H9 (cell line): ENCODE results near the gene OSM. TPM values are rescaled to one million over a fixed set of nuclear protein-coding genes. Genes with fewer than 3 reads are reported as not detected.
"Not testable (repeated sequence)": the region's sequence is repeated elsewhere in the genome, so short reads cannot be mapped to it uniquely, and the experiment has no call there.

ENCODE experiments used
- DNase-seq: peaks from one replicate; pipeline ENCODE4 v3.0.0-alpha.2; 2017
- H2AFZ ChIP-seq: one replicate; pipeline ENCODE4 v1.6.1; 2013; ENCODE audit warnings: mild to moderate bottlenecking, low read length, control low read depth, moderate library complexity
- H2AK5ac ChIP-seq: 2 replicates; pipeline ENCODE4 v1.6.1; 2013; ENCODE audit warnings: low read length, control low read depth, mixed read lengths; ENCODE audit not compliant: insufficient read length
- H2BK120ac ChIP-seq: one replicate; pipeline ENCODE4 v1.6.1; 2013; ENCODE audit warnings: low read depth, mild to moderate bottlenecking, low read length, control low read depth, inconsistent platforms; ENCODE audit not compliant: poor library complexity, severe bottlenecking
- H2BK12ac ChIP-seq: 2 replicates; pipeline ENCODE4 v1.6.1; 2013; ENCODE audit warnings: low read length, control low read depth, mixed read lengths, low read depth; ENCODE audit not compliant: insufficient read length
- H2BK15ac ChIP-seq: 2 replicates; pipeline ENCODE4 v1.6.1; 2013; ENCODE audit warnings: low read depth, low read length, control low read depth
- H2BK20ac ChIP-seq: one replicate; pipeline ENCODE4 v1.6.1; 2013; ENCODE audit warnings: low read depth, mild to moderate bottlenecking, low read length, control low read depth, inconsistent platforms; ENCODE audit not compliant: poor library complexity, severe bottlenecking
- H2BK5ac ChIP-seq: 2 replicates; pipeline ENCODE4 v1.6.1; 2013; ENCODE audit warnings: low read length, control low read depth, mixed read lengths; ENCODE audit not compliant: insufficient read length
- H3K14ac ChIP-seq: 2 replicates; pipeline ENCODE4 v1.6.1; 2013; ENCODE audit warnings: low read length, control low read depth; ENCODE audit not compliant: insufficient read depth
- H3K18ac ChIP-seq: 2 replicates; pipeline ENCODE4 v1.6.1; 2013; ENCODE audit warnings: low read depth, mild to moderate bottlenecking, mixed read lengths, low read length, control low read depth; ENCODE audit not compliant: insufficient read length
- H3K23ac ChIP-seq: 2 replicates; pipeline ENCODE4 v1.6.1; 2013; ENCODE audit warnings: low read length, control low read depth, mixed read lengths, low read depth; ENCODE audit not compliant: insufficient read length
- H3K23me2 ChIP-seq: 2 replicates; pipeline ENCODE4 v1.6.1; 2013; ENCODE audit warnings: low read depth, mild to moderate bottlenecking, mixed read lengths, low read length, control low read depth; ENCODE audit not compliant: insufficient read length, poor library complexity, severe bottlenecking
- H3K27ac ChIP-seq: 2 replicates; pipeline ENCODE4 v1.5.1; 2013; ENCODE audit warnings: low read length, control low read depth, mixed read lengths, low read depth; ENCODE audit not compliant: insufficient read length
- H3K27me3 ChIP-seq: 2 replicates; pipeline ENCODE4 v1.6.1; 2013; ENCODE audit warnings: low read length, control low read depth, inconsistent platforms; ENCODE audit not compliant: insufficient read depth
- H3K4ac ChIP-seq: 2 replicates; pipeline ENCODE4 v1.6.1; 2013; ENCODE audit warnings: low read depth, mild to moderate bottlenecking, control low read depth, inconsistent platforms, low read length, moderate library complexity
- H3K4me1 ChIP-seq: 2 replicates; pipeline ENCODE4 v1.6.1; 2013; ENCODE audit warnings: low read length, control low read depth, inconsistent platforms; ENCODE audit not compliant: insufficient read depth
- H3K4me2 ChIP-seq: 2 replicates; pipeline ENCODE4 v1.6.1; 2013; ENCODE audit warnings: low read length, control low read depth, mixed read lengths; ENCODE audit not compliant: insufficient read length, insufficient read depth
- H3K56ac ChIP-seq: 2 replicates; pipeline ENCODE4 v1.6.1; 2013; ENCODE audit warnings: low read depth, mild to moderate bottlenecking, mixed read lengths, low read length, control low read depth; ENCODE audit not compliant: insufficient read length
- H3K79me1 ChIP-seq: 2 replicates; pipeline ENCODE4 v1.6.1; 2013; ENCODE audit warnings: low read depth, mild to moderate bottlenecking, moderate library complexity, low read length, control low read depth, inconsistent platforms; ENCODE audit not compliant: insufficient read depth, poor library complexity, severe bottlenecking
- H3K79me2 ChIP-seq: 2 replicates; pipeline ENCODE4 v1.6.1; 2013; ENCODE audit warnings: low read length, control low read depth, inconsistent platforms; ENCODE audit not compliant: insufficient read depth
- H3K9ac ChIP-seq: 2 replicates; pipeline ENCODE4 v1.6.1; 2013; ENCODE audit warnings: low read length, control low read depth, mixed read lengths; ENCODE audit not compliant: insufficient read length; ENCODE audit errors: extremely low read depth
- H3K9me3 ChIP-seq: one replicate; pipeline ENCODE4 v1.6.1; 2013; ENCODE audit warnings: low read depth, low read length, inconsistent platforms; ENCODE audit not compliant: control insufficient read depth
- H3T11ph ChIP-seq: one replicate; pipeline ENCODE4 v1.6.1; 2013; ENCODE audit warnings: mild to moderate bottlenecking, low read length, control low read depth, inconsistent platforms
- H4K20me1 ChIP-seq: one replicate; pipeline ENCODE4 v1.6.1; 2013; ENCODE audit not compliant: control insufficient read depth, insufficient read length, insufficient read depth
- H4K5ac ChIP-seq: 2 replicates; pipeline ENCODE4 v1.6.1; 2013; ENCODE audit warnings: low read depth, mild to moderate bottlenecking, mixed read lengths, low read length, control low read depth; ENCODE audit not compliant: insufficient read length
- H4K8ac ChIP-seq: replicated peaks from 2 replicates; pipeline ENCODE4 v1.6.1; 2013; ENCODE audit warnings: low read length, control low read depth, mixed read lengths, low read depth; ENCODE audit not compliant: insufficient read length
- H4K91ac ChIP-seq: 2 replicates; pipeline ENCODE4 v1.6.1; 2013; ENCODE audit warnings: low read depth, mild to moderate bottlenecking, moderate library complexity, mixed read lengths, low read length, control low read depth; ENCODE audit not compliant: insufficient read length
- H3K27ac Mint-ChIP-seq, 3 experiments: 2 replicates in 2 of 3; 3 replicates in 1 of 3; pipeline ENCODE4 v1.8.0; 2020 to 2021; ENCODE audit warnings: mixed read lengths in 3 of 3, mild to moderate bottlenecking in 1 of 3, moderate library complexity in 1 of 3
- H3K27me3 Mint-ChIP-seq: 2 replicates; pipeline ENCODE4 v1.8.0; 2021; ENCODE audit warnings: low read depth, mild to moderate bottlenecking, moderate library complexity, mixed read lengths
- H3K36me3 Mint-ChIP-seq, 3 experiments: 2 replicates in 2 of 3; 3 replicates in 1 of 3; pipeline ENCODE4 v1.8.0; 2020 to 2021; ENCODE audit warnings: low read depth in 3 of 3, mixed read lengths in 3 of 3; ENCODE audit not compliant: insufficient read depth in 1 of 3
- H3K4me1 Mint-ChIP-seq, 2 experiments: 2 replicates each; pipeline ENCODE4 v1.8.0; 2020; ENCODE audit warnings: mixed read lengths in 2 of 2
- H3K4me3 Mint-ChIP-seq, 2 experiments: 2 replicates in 1 of 2; 3 replicates in 1 of 2; pipeline ENCODE4 v1.8.0; 2020 to 2021; ENCODE audit warnings: mild to moderate bottlenecking in 2 of 2, mixed read lengths in 2 of 2, moderate library complexity in 1 of 2
- H3K9me3 Mint-ChIP-seq, 2 experiments: 2 replicates in 1 of 2; 3 replicates in 1 of 2; pipeline ENCODE4 v1.8.0; 2020; ENCODE audit warnings: mild to moderate bottlenecking in 2 of 2, mixed read lengths in 2 of 2, moderate library complexity in 1 of 2
- CTCF ChIP-seq: fragments of 200-600 bp; sonication (generic); conservative IDR thresholded peaks from 3 replicates; pipeline ENCODE4 v1.8.0; 2021; ENCODE audit warnings: antibody characterized with exemption, mild to moderate bottlenecking
- WGBS: extraction: QIAGEN DNeasy Blood & Tissue Kit; methylation state at CpG from one replicate; pipeline ENCODE4 v1.1.7; 2013; ENCODE audit warnings: missing lambda C conversion rate, low lambda C conversion rate, mixed read lengths; ENCODE audit not compliant: insufficient read length; ENCODE audit errors: extremely low coverage; 5-methylcytosine and 5-hydroxymethylcytosine counted together
- total RNA-seq: library from RNA; stranded (reverse); gene quantifications from 2 replicates; pipeline ENCODE4 v1.2.1, GENCODE V29; 2021

OSM gene
- total RNA-seq, 1 experiment from 2014 or later, result not detected

DNA sequence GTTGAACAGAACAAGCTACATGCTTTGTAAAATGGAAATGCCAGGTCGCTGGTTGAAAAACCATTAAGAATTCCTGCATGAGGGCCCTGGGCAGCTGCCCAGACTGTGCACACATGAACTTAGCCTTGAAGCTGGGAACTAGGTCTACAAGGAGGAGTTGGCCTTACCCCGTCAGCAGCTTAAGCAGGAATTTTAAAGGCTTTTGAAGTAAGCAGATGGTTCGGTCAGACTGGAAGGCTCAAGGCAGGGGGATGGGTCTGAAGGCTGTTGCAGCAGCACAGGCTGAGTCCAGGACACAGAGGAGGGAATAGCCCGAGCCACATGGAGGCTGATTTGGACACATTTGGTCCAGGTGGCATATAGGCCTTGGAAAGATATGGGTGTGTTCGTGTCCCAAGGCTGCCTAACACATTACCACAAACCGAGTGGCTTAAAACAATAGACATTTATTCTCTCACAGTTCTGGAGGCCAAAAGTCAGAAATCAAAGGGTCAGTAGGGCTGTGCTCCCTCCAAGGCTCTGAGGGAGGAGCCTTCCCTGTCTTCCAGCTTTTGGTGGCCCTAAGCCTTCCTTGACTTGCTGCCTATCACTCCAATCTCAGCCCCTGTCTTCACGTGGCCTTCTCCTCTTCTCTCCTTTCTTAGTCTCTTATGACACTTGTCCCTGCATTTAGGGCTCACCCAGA, 31.7 kb downstream of the OSM start:
- H3K23me2 ChIP-seq, result no peaks in the 10 kb centered on the region
- no peak overlapping the region for H3K9ac ChIP-seq
- Mint-ChIP-seq H3K9me3 (peaks cover 0 to 2% of the 10 kb centered on the region in 2 experiments; a peak in 1 of 5 replicates), H3K27ac (no peak overlapping the region; a peak in 1 of 7 replicates), H3K36me3 (no peaks in the 10 kb centered on the region), H3K4me3 (no peak overlapping the region), H3K4me1 (peaks cover 47 to 57% of the 10 kb centered on the region in 2 experiments), H3K27me3 (peaks cover 13% of the 10 kb centered on the region)
- H3K18ac ChIP-seq, result peak overlapping the region; percentile 30
- no peak overlapping the region for H2BK120ac ChIP-seq
- H3K9me3 ChIP-seq, result no peaks in the 10 kb centered on the region
- no CpG with 5 or more reads among the region's 7 CpGs for WGBS
- no peak overlapping the region for H3K4me2 ChIP-seq
- no peaks in the 10 kb centered on the region for H4K20me1 ChIP-seq
- DNase-seq, result no peak
- H3T11ph ChIP-seq, result no peak overlapping the region
- H3K4me1 ChIP-seq, result peaks cover 12% of the 10 kb centered on the region
- H2AFZ ChIP-seq, result no peak overlapping the region
- H2BK12ac ChIP-seq, result no peak overlapping the region
- H2BK20ac ChIP-seq, result no peak overlapping the region
- H3K23ac ChIP-seq, result no peak overlapping the region
- no peak overlapping the region for H4K91ac ChIP-seq
- TF ChIP-seq CTCF, result no peak
- H3K27ac ChIP-seq, result no peak overlapping the region
- no peak overlapping the region for H4K5ac ChIP-seq
- H3K27me3 ChIP-seq, result no peaks in the 10 kb centered on the region
- H2AK5ac ChIP-seq, result no peak overlapping the region
- H3K14ac ChIP-seq, result no peak overlapping the region
- no peaks in the 10 kb centered on the region for H3K79me1 ChIP-seq
- H3K4ac ChIP-seq, result no peak overlapping the region
- no peak overlapping the region for H2BK15ac ChIP-seq
- no peak overlapping the region for H2BK5ac ChIP-seq
- H3K56ac ChIP-seq, result no peak overlapping the region
- H3K79me2 ChIP-seq, result no peaks in the 10 kb centered on the region
- H4K8ac ChIP-seq, result no peak overlapping the region

DNA sequence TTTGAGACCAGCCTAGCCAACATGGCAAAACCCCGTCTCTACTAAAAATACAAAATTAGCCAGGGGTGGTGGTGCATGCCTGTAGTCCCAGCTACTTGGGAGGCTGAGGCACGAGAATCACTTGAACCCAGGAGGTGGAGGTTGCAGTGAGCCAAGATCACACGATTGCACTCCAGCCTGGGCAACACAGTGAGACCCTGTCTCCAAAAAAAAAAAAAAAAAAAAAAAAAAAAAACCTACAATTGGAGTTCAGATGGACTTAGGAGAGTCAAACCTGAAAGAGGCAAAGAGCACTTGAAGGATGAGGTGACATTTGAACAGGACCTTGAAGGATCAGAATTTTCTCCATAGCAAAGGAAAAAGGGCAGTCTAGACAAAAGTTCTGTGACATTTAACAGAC, 32.3 kb downstream of the OSM start:
- not testable (repeated sequence) for H3K9ac ChIP-seq, H3K79me2 ChIP-seq, H3K9me3 ChIP-seq, H3K27ac ChIP-seq, H3K9me3 Mint-ChIP-seq, H3K18ac ChIP-seq, H4K20me1 ChIP-seq, H2AK5ac ChIP-seq, H2BK120ac ChIP-seq, H3K4me2 ChIP-seq, H3K23ac ChIP-seq, H4K91ac ChIP-seq, H2BK15ac ChIP-seq, H3K4ac ChIP-seq, H3K36me3 Mint-ChIP-seq, H3K23me2 ChIP-seq, DNase-seq, H3K56ac ChIP-seq, H4K5ac ChIP-seq, H3K79me1 ChIP-seq, H2AFZ ChIP-seq, H3K14ac ChIP-seq, H3K27me3 ChIP-seq, H3K4me3 Mint-ChIP-seq, H4K8ac ChIP-seq, H2BK20ac ChIP-seq, H2BK12ac ChIP-seq, H3T11ph ChIP-seq, H3K27ac Mint-ChIP-seq, H2BK5ac ChIP-seq
- peaks cover 13% of the 10 kb centered on the region for H3K27me3 Mint-ChIP-seq
- no CpG with 5 or more reads among the region's 3 CpGs for WGBS
- H3K4me1 Mint-ChIP-seq, result peaks cover 49 to 59% of the 10 kb centered on the region in 2 experiments
- H3K4me1 ChIP-seq, result peaks cover 12% of the 10 kb centered on the region
